PC-3 (cell line): ENCODE results near the gene FAM13A.

Experiments
- EZH2 ChIP-seq: fragments of 300-600 bp; sonication (generic); IDR thresholded peaks from one replicate; pipeline ENCODE4 v1.6.1; 2017; ENCODE audit warnings: antibody characterized with exemption, mild to moderate bottlenecking, low read length; ENCODE audit not compliant: unreplicated experiment
- EZH2phosphoT487 ChIP-seq: fragments of 300-600 bp; sonication (generic); IDR thresholded peaks from 2 replicates; pipeline ENCODE4 v1.6.1; 2018; ENCODE audit warnings: mild to moderate bottlenecking, antibody characterized with exemption, low read length, borderline replicate concordance
- TF ChIP-seq, protein P1 (sequence below): fragments of 300-600 bp; sonication (generic); conservative IDR thresholded peaks from 2 replicates; pipeline ENCODE4 v1.5.1; 2017; ENCODE audit warnings: antibody characterized with exemption, low read depth, mild to moderate bottlenecking, low read length

DNA sequence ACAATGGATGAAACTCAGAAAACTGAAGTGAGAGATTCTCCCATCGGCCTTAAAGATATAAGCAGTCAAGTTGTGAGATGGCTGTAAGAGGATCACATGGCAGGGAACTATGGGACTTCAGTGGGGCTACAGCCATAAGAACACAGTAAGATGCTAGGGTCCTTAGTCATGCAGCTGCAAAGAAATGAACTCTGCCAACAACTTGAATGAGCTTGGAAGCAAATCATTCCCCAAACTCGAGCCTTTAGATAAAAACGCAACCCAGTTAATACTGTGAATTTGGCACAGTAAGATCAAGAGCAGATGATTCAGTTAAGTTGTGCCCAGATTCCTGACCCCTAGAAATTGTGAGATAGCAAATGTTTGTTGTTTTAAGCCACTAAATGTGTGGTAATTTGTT, 117.3 kb downstream of the FAM13A start:
- TF ChIP-seq, protein P1, sequence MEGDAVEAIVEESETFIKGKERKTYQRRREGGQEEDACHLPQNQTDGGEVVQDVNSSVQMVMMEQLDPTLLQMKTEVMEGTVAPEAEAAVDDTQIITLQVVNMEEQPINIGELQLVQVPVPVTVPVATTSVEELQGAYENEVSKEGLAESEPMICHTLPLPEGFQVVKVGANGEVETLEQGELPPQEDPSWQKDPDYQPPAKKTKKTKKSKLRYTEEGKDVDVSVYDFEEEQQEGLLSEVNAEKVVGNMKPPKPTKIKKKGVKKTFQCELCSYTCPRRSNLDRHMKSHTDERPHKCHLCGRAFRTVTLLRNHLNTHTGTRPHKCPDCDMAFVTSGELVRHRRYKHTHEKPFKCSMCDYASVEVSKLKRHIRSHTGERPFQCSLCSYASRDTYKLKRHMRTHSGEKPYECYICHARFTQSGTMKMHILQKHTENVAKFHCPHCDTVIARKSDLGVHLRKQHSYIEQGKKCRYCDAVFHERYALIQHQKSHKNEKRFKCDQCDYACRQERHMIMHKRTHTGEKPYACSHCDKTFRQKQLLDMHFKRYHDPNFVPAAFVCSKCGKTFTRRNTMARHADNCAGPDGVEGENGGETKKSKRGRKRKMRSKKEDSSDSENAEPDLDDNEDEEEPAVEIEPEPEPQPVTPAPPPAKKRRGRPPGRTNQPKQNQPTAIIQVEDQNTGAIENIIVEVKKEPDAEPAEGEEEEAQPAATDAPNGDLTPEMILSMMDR = no peak
- no peak for TF ChIP-seq EZH2
- TF ChIP-seq EZH2phosphoT487 = no peak
